Fibroblast of lung (primary cell): ENCODE measurements around the gene PTEN.

Source experiments
- CTCF ChIP-seq, 2 donors: IDR thresholded peaks in 1 of 2; conservative IDR thresholded peaks in 1 of 2; 1 replicate in 1 of 2; 2 replicates in 1 of 2; pipeline ENCODE4 v1.5.1; 2011 to 2012; ENCODE audit warnings: low read length in 2 of 2, control low read depth in 1 of 2, inconsistent platforms in 1 of 2, low read depth in 1 of 2, mild to moderate bottlenecking in 1 of 2
- EZH2 ChIP-seq: IDR thresholded peaks from 2 replicates; pipeline ENCODE4 v1.5.1; 2012; ENCODE audit warnings: low read length, control low read depth, mild to moderate bottlenecking; ENCODE audit errors: missing control alignments

GRCh38 chr10:87875929-87876571, 12.6 kb downstream of the PTEN start:
- TF ChIP-seq EZH2 (no peak), CTCF (conservative IDR thresholded peaks at IDR 0.05 in 1 of 2, IDR thresholded peaks at IDR 0.05 in 1 of 2; ENCODE audit: low read depth in 1 of 2, low read length in 2 of 2) (no peak)
